ENCODE results near the gene MEIS2. TPM values are rescaled to one million over a fixed set of nuclear protein-coding genes. Genes with fewer than 3 reads are reported as not detected.
A peak's percentile ranks its signal among the peaks of the same experiment; 100 is the strongest.

MEIS2 gene
- total RNA-seq, 1 donor from 2014 or later = 35.6 TPM

GRCh38 chr15:36961956-36962355 is 138.4 kb downstream of the MEIS2 start:
- Mint-ChIP-seq H3K4me1 (ENCODE audit: low read depth, unreplicated experiment) (peaks cover 5% of the 10 kb centered on the region), H3K4me3 (ENCODE audit: unreplicated experiment) (no peak overlapping the region), H3K9me3 (ENCODE audit: unreplicated experiment) (no peaks in the 10 kb centered on the region), H3K27me3 (ENCODE audit: low read depth, unreplicated experiment) (no peaks in the 10 kb centered on the region), H3K27ac (ENCODE audit: unreplicated experiment) (no peak overlapping the region), H3K36me3 (ENCODE audit: low read depth, unreplicated experiment) (no peaks in the 10 kb centered on the region)
- H3K27ac ChIP-seq (ENCODE audit: low read depth, low read length) = no peak overlapping the region
- no peaks in the 10 kb centered on the region for H3K27me3 ChIP-seq (ENCODE audit: insufficient read depth, low read length)
- H2AFZ ChIP-seq (ENCODE audit: low read depth, low read length) = no peak overlapping the region
- peak; percentile 64 for FAIRE-seq
- H3K9ac ChIP-seq (ENCODE audit: low read length) = no peak overlapping the region
- peak; percentile 74 for DNase-seq (ENCODE audit: low read depth)
- no peaks in the 10 kb centered on the region for H3K79me2 ChIP-seq (ENCODE audit: insufficient read depth, low read length)
- peaks cover 3% of the 10 kb centered on the region for H3K36me3 ChIP-seq (ENCODE audit: insufficient read depth, low read length)
- H3K4me1 ChIP-seq (ENCODE audit: insufficient read depth, low read length) = peaks cover 11% of the 10 kb centered on the region
- no peaks in the 10 kb centered on the region for H3K9me3 ChIP-seq (ENCODE audit: insufficient read depth, low read depth, low read length)
- no peak overlapping the region for H3K4me3 ChIP-seq (ENCODE audit: insufficient read depth, low read depth, low read length)
- TF ChIP-seq EZH2 (IDR thresholded peaks at IDR 0.05; ENCODE audit: insufficient read depth, low read length) (no peak), CTCF (IDR thresholded peaks at IDR 0.05; ENCODE audit: insufficient read depth, low read depth, low read length) (no peak)
- H3K4me2 ChIP-seq (ENCODE audit: low read length) = no peak overlapping the region
- H4K20me1 ChIP-seq (ENCODE audit: insufficient read depth, low read length) = no peaks in the 10 kb centered on the region

GRCh38 chr15:36960947-36961227 is 139.5 kb downstream of the MEIS2 start:
- FAIRE-seq = no peak
- no peaks in the 10 kb centered on the region for H4K20me1 ChIP-seq (ENCODE audit: insufficient read depth, low read length)
- no peak overlapping the region for H3K9ac ChIP-seq (ENCODE audit: low read length)
- no peak overlapping the region for H3K4me3 ChIP-seq (ENCODE audit: insufficient read depth, low read depth, low read length)
- H3K9me3 ChIP-seq (ENCODE audit: insufficient read depth, low read depth, low read length) = no peaks in the 10 kb centered on the region
- H3K4me3 Mint-ChIP-seq (ENCODE audit: unreplicated experiment) = no peak overlapping the region
- H3K4me1 Mint-ChIP-seq (ENCODE audit: low read depth, unreplicated experiment) = peaks cover 5% of the 10 kb centered on the region
- no peaks in the 10 kb centered on the region for H3K36me3 Mint-ChIP-seq (ENCODE audit: low read depth, unreplicated experiment)
- H3K27me3 Mint-ChIP-seq (ENCODE audit: low read depth, unreplicated experiment) = no peaks in the 10 kb centered on the region
- H3K79me2 ChIP-seq (ENCODE audit: insufficient read depth, low read length) = no peaks in the 10 kb centered on the region
- H3K27ac Mint-ChIP-seq (ENCODE audit: unreplicated experiment) = no peak overlapping the region
- H3K4me1 ChIP-seq (ENCODE audit: insufficient read depth, low read length) = peaks cover 11% of the 10 kb centered on the region
- peaks cover 3% of the 10 kb centered on the region for H3K36me3 ChIP-seq (ENCODE audit: insufficient read depth, low read length)
- no peak for DNase-seq (ENCODE audit: low read depth)
- H3K27me3 ChIP-seq (ENCODE audit: insufficient read depth, low read length) = no peaks in the 10 kb centered on the region
- H3K9me3 Mint-ChIP-seq (ENCODE audit: unreplicated experiment) = no peaks in the 10 kb centered on the region
- no peak overlapping the region for H3K27ac ChIP-seq (ENCODE audit: low read depth, low read length)
- TF ChIP-seq CTCF (IDR thresholded peaks at IDR 0.05; ENCODE audit: insufficient read depth, low read depth, low read length) (no peak), EZH2 (IDR thresholded peaks at IDR 0.05; ENCODE audit: insufficient read depth, low read length) (no peak)
- no peak overlapping the region for H3K4me2 ChIP-seq (ENCODE audit: low read length)
- no peak overlapping the region for H2AFZ ChIP-seq (ENCODE audit: low read depth, low read length)

GRCh38 chr15:36960179-36960946 is 140.0 kb downstream of the MEIS2 start:
- Histone ChIP-seq H3K4me1 (ENCODE audit: insufficient read depth, low read length) (peaks cover 11% of the 10 kb centered on the region), H2AFZ (ENCODE audit: low read depth, low read length) (no peak overlapping the region), H3K9me3 (ENCODE audit: insufficient read depth, low read depth, low read length) (no peaks in the 10 kb centered on the region), H3K4me3 (ENCODE audit: insufficient read depth, low read depth, low read length) (no peak overlapping the region), H3K27me3 (ENCODE audit: insufficient read depth, low read length) (no peaks in the 10 kb centered on the region), H3K27ac (ENCODE audit: low read depth, low read length) (no peak overlapping the region), H3K4me2 (ENCODE audit: low read length) (no peak overlapping the region), H3K79me2 (ENCODE audit: insufficient read depth, low read length) (no peaks in the 10 kb centered on the region), H3K9ac (ENCODE audit: low read length) (no peak overlapping the region), H4K20me1 (ENCODE audit: insufficient read depth, low read length) (no peaks in the 10 kb centered on the region), H3K36me3 (ENCODE audit: insufficient read depth, low read length) (peaks cover 3% of the 10 kb centered on the region)
- TF ChIP-seq CTCF (IDR thresholded peaks at IDR 0.05; ENCODE audit: insufficient read depth, low read depth, low read length) = no peak
- TF ChIP-seq EZH2 (IDR thresholded peaks at IDR 0.05; ENCODE audit: insufficient read depth, low read length) = no peak
- Mint-ChIP-seq H3K9me3 (ENCODE audit: unreplicated experiment) (no peaks in the 10 kb centered on the region), H3K27ac (ENCODE audit: unreplicated experiment) (no peak overlapping the region), H3K27me3 (ENCODE audit: low read depth, unreplicated experiment) (no peaks in the 10 kb centered on the region), H3K36me3 (ENCODE audit: low read depth, unreplicated experiment) (no peaks in the 10 kb centered on the region), H3K4me1 (ENCODE audit: low read depth, unreplicated experiment) (peaks cover 5% of the 10 kb centered on the region), H3K4me3 (ENCODE audit: unreplicated experiment) (no peak overlapping the region)
- FAIRE-seq = peak; percentile 20
- DNase-seq (ENCODE audit: low read depth) = no peak

Data from astrocyte (in vitro differentiated cells and primary cell).